Spleen (tissue), 7 donors: ENCODE measurements around the gene ENPP1.

Experiments used
- POLR2A ChIP-seq, 3 donors: fragments of 450-650 bp; IDR thresholded peaks; one replicate each; pipeline ENCODE4 v1.5.1; 2017; ENCODE audit warnings: antibody characterized with exemption in 3 of 3, mild to moderate bottlenecking in 1 of 3
- POLR2AphosphoS5 ChIP-seq, 3 donors: sonication (generic); formaldehyde crosslinking; IDR thresholded peaks; one replicate each; pipeline ENCODE4 v1.5.1; 2017; ENCODE audit warnings: antibody characterized with exemption in 3 of 3
- TF ChIP-seq, protein P1 (sequence below), 11 experiments: fragments of 200-600 bp in 7 of 11; fragments of 450-650 bp in 4 of 11; sonication (generic) in 4 of 11; IDR thresholded peaks in 8 of 11; conservative IDR thresholded peaks in 3 of 11; 1 replicate in 7 of 11; 2 replicates in 4 of 11; pipeline versions ENCODE4 v1.4.0 to v1.8.0; 2016 to 2021; ENCODE audit warnings: antibody characterized with exemption in 11 of 11, inconsistent platforms in 4 of 11, mild to moderate bottlenecking in 1 of 11
- donor health status: DM: no; HTN: no; CAD: no; lungs with moderate emphysema.
- donor health status: DM: no; HTN: no; CAD: no.
- donor health status: DM: no; HTN: no; CAD: no.

GRCh38 chr6:131846905-131847304, 39.1 kb downstream of the ENPP1 start:
- TF ChIP-seq, protein P1, sequence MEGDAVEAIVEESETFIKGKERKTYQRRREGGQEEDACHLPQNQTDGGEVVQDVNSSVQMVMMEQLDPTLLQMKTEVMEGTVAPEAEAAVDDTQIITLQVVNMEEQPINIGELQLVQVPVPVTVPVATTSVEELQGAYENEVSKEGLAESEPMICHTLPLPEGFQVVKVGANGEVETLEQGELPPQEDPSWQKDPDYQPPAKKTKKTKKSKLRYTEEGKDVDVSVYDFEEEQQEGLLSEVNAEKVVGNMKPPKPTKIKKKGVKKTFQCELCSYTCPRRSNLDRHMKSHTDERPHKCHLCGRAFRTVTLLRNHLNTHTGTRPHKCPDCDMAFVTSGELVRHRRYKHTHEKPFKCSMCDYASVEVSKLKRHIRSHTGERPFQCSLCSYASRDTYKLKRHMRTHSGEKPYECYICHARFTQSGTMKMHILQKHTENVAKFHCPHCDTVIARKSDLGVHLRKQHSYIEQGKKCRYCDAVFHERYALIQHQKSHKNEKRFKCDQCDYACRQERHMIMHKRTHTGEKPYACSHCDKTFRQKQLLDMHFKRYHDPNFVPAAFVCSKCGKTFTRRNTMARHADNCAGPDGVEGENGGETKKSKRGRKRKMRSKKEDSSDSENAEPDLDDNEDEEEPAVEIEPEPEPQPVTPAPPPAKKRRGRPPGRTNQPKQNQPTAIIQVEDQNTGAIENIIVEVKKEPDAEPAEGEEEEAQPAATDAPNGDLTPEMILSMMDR (IDR thresholded peaks at IDR 0.05 in 8 of 11, conservative IDR thresholded peaks at IDR 0.05 in 3 of 11): no peak
- TF ChIP-seq POLR2AphosphoS5 (IDR thresholded peaks at IDR 0.05) (no peak), POLR2A (IDR thresholded peaks at IDR 0.05) (no peak)
